ENCODE data around the gene JPH4. TPM values are rescaled to one million over a fixed set of nuclear protein-coding genes. Genes with fewer than 3 reads are reported as not detected.
A peak's percentile ranks its signal among the peaks of the same experiment; 100 is the strongest.

JPH4 gene
- total RNA-seq, 1 experiment from 2014 or later = not detected

- H3K27ac Mint-ChIP-seq (ENCODE audit: unreplicated experiment) = no peak overlapping the region
- H3K4me3 ChIP-seq (ENCODE audit: low read depth, low read length) = no peak overlapping the region
- no peaks in the 10 kb centered on the region for H3K9me3 Mint-ChIP-seq (ENCODE audit: unreplicated experiment)
- H3K36me3 ChIP-seq (ENCODE audit: control insufficient read depth, insufficient read depth, low read length) = no peaks in the 10 kb centered on the region
- H3K36me3 Mint-ChIP-seq (ENCODE audit: insufficient read depth, unreplicated experiment) = peaks cover 5% of the 10 kb centered on the region
- peaks cover 3% of the 10 kb centered on the region for H3K27me3 Mint-ChIP-seq (ENCODE audit: insufficient read depth, unreplicated experiment)
- intact Hi-C loops (cut with micrococcal nuclease; ENCODE audit: unreplicated experiment) = no loop called here
- peaks cover 7% of the 10 kb centered on the region for H3K4me1 Mint-ChIP-seq (ENCODE audit: low read depth, unreplicated experiment)
- TF ChIP-seq CTCF (IDR thresholded peaks at IDR 0.05; ENCODE audit: insufficient read depth in 1 of 2, low read depth in 1 of 2, low read length in 1 of 2, severe bottlenecking in 1 of 2, unreplicated experiment in 1 of 2) = no peak
- no TSS peak for BruUV-seq (replicated peaks)
- peaks cover 9% of the 10 kb centered on the region; the same call in 1 of the 2 replicates for H3K4me1 ChIP-seq
- no peaks in the 10 kb centered on the region for H3K9me3 ChIP-seq
- no peak for DNase-seq
- ChIA-PET CTCF (no interaction called here), POLR2A (no interaction called here)
- H3K27me3 ChIP-seq (replicated peaks; ENCODE audit: control insufficient read depth, insufficient read depth, low read length) = no peaks in the 10 kb centered on the region
- H3K4me3 Mint-ChIP-seq (ENCODE audit: unreplicated experiment) = no peak overlapping the region
These were observed 6.1 kb downstream of the JPH4 start for GRCh38 chr14:23572524-23572828.

GRCh38 chr14:23571701-23572523 is 6.7 kb downstream of the JPH4 start:
- Mint-ChIP-seq H3K27ac (ENCODE audit: unreplicated experiment) (no peak overlapping the region), H3K4me1 (ENCODE audit: low read depth, unreplicated experiment) (peaks cover 7% of the 10 kb centered on the region), H3K9me3 (ENCODE audit: unreplicated experiment) (no peaks in the 10 kb centered on the region), H3K36me3 (ENCODE audit: insufficient read depth, unreplicated experiment) (peaks cover 11% of the 10 kb centered on the region), H3K27me3 (ENCODE audit: insufficient read depth, unreplicated experiment) (peaks cover 3% of the 10 kb centered on the region), H3K4me3 (ENCODE audit: unreplicated experiment) (no peak overlapping the region)
- Histone ChIP-seq H3K36me3 (ENCODE audit: control insufficient read depth, insufficient read depth, low read length) (no peaks in the 10 kb centered on the region), H3K9me3 (no peaks in the 10 kb centered on the region), H3K4me1 (peaks cover 9% of the 10 kb centered on the region; the same call in 1 of the 2 replicates), H3K4me3 (ENCODE audit: low read depth, low read length) (no peak overlapping the region), H3K27me3 (replicated peaks; ENCODE audit: control insufficient read depth, insufficient read depth, low read length) (no peaks in the 10 kb centered on the region)
- intact Hi-C loops (cut with micrococcal nuclease; ENCODE audit: unreplicated experiment) = no loop called here
- ChIA-PET CTCF (no interaction called here), POLR2A (no interaction called here)
- no peak for TF ChIP-seq CTCF (IDR thresholded peaks at IDR 0.05; ENCODE audit: insufficient read depth in 1 of 2, low read depth in 1 of 2, low read length in 1 of 2, severe bottlenecking in 1 of 2, unreplicated experiment in 1 of 2)
- no TSS peak for BruUV-seq (replicated peaks)
- no peak for DNase-seq

GRCh38 chr14:23570806-23571483 is 7.6 kb downstream of the JPH4 start:
- ChIA-PET CTCF (no interaction called here), POLR2A (no interaction called here)
- no peaks in the 10 kb centered on the region for H3K36me3 ChIP-seq (ENCODE audit: control insufficient read depth, insufficient read depth, low read length)
- H3K4me1 Mint-ChIP-seq (ENCODE audit: low read depth, unreplicated experiment) = peaks cover 7% of the 10 kb centered on the region
- no peaks in the 10 kb centered on the region for H3K27me3 ChIP-seq (replicated peaks; ENCODE audit: control insufficient read depth, insufficient read depth, low read length)
- no TSS peak for BruUV-seq (replicated peaks)
- peaks cover 17% of the 10 kb centered on the region for H3K36me3 Mint-ChIP-seq (ENCODE audit: insufficient read depth, unreplicated experiment)
- intact Hi-C loops (cut with micrococcal nuclease; ENCODE audit: unreplicated experiment) = no loop called here
- H3K4me3 Mint-ChIP-seq (ENCODE audit: unreplicated experiment) = no peak overlapping the region
- H3K27me3 Mint-ChIP-seq (ENCODE audit: insufficient read depth, unreplicated experiment) = no peaks in the 10 kb centered on the region
- DNase-seq = peak in 1 of 2 experiments; percentile 27
- H3K9me3 ChIP-seq = no peaks in the 10 kb centered on the region
- no peaks in the 10 kb centered on the region for H3K9me3 Mint-ChIP-seq (ENCODE audit: unreplicated experiment)
- no peak overlapping the region for H3K27ac Mint-ChIP-seq (ENCODE audit: unreplicated experiment)
- H3K4me1 ChIP-seq = peaks cover 9% of the 10 kb centered on the region; the same call in 1 of the 2 replicates
- H3K4me3 ChIP-seq (ENCODE audit: low read depth, low read length) = no peak overlapping the region
- TF ChIP-seq CTCF (IDR thresholded peaks at IDR 0.05; ENCODE audit: insufficient read depth in 1 of 2, low read depth in 1 of 2, low read length in 1 of 2, severe bottlenecking in 1 of 2, unreplicated experiment in 1 of 2) = no peak

Data from Caco-2 (cell line).